IPS-18c (cell line): ENCODE measurements around the gene ARL6.

ENCODE experiments used
- H3K4me3 ChIP-seq: 2 replicates; pipeline ENCODE4 v1.7.0; 2013; ENCODE audit warnings: low read depth, mild to moderate bottlenecking, low read length, moderate library complexity; ENCODE audit not compliant: insufficient read depth
- H3K9me3 ChIP-seq: one replicate; pipeline ENCODE4 v1.6.1; 2013; ENCODE audit warnings: mild to moderate bottlenecking, low read length, moderate library complexity; ENCODE audit not compliant: control insufficient read depth, insufficient read depth

Gene ARL6

DNA sequence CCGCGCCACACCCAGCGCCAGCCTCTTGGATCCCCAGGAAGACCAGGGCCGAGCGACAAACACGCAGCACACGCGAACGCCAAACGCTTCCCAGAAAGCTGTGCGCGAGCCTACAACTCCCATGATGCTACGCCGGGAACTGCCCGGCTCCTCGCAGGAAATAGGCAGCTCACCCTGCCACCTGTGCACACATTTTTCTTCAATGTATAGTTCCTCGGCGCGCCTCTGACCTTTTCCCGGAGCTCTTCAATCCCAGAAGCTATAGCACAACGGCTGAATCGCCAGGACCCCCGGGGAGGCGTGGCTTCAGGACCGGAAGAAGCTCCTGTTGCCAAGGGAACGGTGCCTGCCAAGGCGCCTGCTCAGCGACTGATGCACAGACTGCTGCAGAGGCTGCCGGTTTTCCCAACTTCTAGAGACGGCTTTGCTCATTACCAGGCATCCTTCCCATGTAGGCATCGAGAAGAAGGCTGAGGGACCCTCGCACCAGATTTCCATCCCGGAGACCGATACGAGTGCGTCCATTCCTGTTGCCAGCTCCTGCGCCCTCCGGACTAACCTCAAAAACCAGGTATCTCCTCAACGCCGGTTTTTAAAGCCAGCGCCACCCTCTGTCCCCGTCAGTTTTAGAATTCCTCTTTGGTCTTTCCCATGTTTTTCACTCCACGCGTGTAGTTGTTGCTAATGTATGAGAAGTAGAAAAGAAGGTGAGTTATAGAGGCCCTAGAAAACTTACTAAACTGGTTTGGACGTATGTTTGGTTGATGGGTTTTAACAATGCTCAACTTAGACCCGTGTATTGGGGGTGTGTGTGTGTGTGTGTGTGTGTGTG lies at the start of gene ARL6:
ARL6 (plus strand) TSS at position 352 of the 832 bp plus-strand sequence. CDS start 3,350 bp downstream, outside the sequence.
- Histone ChIP-seq H3K4me3 (peak within 1 kb of the TSS; percentile 96), H3K9me3 (no peaks in the 10 kb centered on the region)

DNA sequence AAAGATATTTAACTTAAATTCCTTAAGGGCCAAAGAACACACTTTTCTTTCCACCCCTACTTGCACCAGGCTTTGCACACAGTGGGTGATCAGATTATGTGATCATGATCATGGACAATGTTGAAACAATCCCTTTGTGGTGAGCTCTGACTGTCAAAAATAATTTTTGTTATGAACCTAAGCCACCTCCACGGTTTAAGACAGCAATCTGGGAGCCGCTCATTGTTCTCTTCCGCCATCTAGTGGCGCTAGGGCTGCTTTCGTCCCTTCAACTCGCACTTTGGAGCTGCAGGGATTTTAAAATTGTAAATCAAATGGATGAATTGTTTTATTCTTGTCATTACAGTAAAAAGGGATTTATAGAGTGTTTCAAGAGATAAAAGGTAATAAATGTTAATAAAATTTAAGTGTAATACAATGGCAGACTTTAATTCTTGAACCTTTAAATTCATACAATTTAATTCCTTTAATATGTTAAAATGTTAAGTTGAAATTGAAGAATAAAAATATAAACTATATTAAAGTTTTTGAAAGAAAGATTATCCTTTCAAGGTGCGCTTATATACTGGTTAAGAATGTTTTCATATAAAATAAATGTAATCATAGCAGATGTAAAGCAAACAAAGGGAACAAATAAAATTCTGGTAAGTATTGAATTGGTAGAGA lies 45.3 kb upstream of the ARL6 start:
- Histone ChIP-seq H3K9me3 (no peaks in the 10 kb centered on the region), H3K4me3 (no peak overlapping the region)

DNA sequence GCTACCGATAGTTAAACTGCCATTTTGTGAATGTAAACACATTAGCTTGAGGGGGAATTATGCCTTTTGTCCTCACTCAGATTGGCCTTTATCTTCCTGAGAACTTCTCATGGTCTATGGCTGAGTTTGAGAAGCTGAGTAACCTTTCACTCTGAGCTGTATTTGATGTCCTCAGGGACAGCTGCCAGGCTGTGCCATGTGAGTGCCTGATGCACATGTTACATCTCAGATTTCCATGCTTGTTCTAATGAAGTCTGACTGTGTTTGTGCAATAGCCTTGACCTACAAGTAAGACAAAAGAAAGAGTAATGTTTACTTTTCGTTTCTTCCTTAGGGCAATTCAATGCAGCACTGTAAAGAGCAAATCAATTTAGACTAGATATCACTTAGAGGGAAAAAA lies 44.1 kb upstream of the ARL6 start:
- no peaks in the 10 kb centered on the region for H3K9me3 ChIP-seq
- H3K4me3 ChIP-seq, result no peak overlapping the region

- no peaks in the 10 kb centered on the region for H3K9me3 ChIP-seq
Measured at GRCh38 chr3:97721446-97721845, 43.1 kb upstream of the ARL6 start.

GRCh38 chr3:97736928-97737327 lies 27.6 kb upstream of the ARL6 start:
- no peaks in the 10 kb centered on the region for H3K9me3 ChIP-seq

More at GRCh38 chr3:97721446-97721845, 43.1 kb upstream of the ARL6 start:
- H3K4me3 ChIP-seq, result no peak overlapping the region; the same call in 1 of the 2 replicates

GRCh38 chr3:97738761-97739160 lies 25.8 kb upstream of the ARL6 start:
- no peak overlapping the region for H3K4me3 ChIP-seq
- H3K9me3 ChIP-seq, result no peaks in the 10 kb centered on the region

More at GRCh38 chr3:97736928-97737327, 27.6 kb upstream of the ARL6 start:
- no peak overlapping the region for H3K4me3 ChIP-seq

- Histone ChIP-seq H3K9me3 (no peaks in the 10 kb centered on the region), H3K4me3 (no peak overlapping the region)
Measured at GRCh38 chr3:97742036-97742435, 22.5 kb upstream of the ARL6 start.

DNA sequence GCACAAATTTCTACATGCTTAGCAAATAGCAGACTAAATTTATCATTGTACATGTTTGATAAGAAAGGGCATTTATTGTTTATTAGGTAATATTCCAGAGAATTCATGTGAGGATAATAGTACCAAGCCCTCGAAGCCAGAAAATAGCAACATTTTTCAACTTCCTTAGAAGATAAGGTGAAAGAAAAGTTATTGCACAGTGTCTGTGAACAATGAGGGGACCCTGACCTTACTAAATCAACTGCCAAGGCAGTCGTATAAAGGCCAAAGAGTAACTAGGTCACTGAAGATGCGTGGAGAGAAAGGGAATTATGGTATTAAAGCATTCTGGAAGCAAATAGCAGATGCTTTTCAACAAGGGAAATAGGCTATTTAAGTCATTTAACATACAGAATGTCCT lies 20.3 kb upstream of the ARL6 start:
- no peak overlapping the region for H3K4me3 ChIP-seq
- H3K9me3 ChIP-seq, result no peaks in the 10 kb centered on the region

DNA sequence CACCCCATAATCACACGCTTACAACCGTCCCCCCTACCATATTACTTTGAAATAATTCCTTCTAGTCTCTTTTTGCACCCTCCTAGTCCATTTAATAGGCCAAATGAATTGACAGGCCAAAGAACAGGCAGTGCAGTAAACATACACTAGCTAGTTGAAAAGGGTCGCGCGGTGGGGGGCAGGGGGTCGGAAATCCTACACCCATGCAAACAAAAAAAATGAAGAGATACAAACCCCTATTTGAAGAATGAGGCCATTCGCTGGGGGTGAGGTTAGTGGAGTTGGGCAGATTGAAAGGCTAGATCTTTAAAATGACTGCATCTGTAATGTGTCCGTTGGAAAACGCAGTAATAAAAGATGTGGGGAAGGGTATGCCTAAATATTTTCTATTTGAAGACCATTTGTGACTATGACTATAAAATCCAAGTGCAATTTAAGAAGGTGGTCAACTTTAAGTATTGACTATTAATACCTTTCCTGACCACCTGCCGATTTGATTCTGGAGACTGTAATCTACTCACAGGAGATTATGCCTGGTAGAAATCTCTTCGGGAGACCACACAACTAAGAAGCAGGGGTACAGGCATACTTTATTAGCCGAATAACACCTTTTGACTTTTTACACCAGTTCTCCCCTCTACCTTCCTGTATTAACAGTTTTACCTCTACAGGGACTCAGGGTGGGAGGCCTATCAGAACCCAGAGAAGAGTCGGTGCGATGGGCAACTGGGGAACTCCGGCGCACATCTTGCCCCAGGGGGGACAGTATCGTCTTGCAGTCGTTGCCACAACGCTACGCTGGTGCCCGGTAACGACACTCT lies 762 bp upstream of the ARL6 start:
- Histone ChIP-seq H3K4me3 (peak overlapping the region; percentile 96), H3K9me3 (no peaks in the 10 kb centered on the region)

DNA sequence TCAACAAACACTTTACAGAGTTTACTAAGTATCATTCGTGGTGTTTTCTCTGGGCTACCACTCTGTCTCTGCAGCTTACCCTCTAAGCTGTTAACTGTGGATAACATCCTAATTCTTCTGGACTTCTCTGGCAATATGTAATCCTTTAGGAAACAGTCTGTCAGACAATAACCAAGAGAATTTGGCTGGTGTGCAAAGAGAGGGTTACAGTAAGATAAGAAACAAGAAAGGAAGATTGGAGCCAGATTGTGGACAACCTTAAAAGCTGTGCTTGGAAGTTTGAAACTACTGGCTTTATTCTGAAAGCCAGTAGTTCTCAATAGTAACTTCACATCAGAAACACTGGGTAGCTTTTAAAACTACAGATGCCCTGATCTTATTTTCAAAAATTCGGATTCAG lies 778 bp downstream of the ARL6 start:
- Histone ChIP-seq H3K4me3 (peak overlapping the region; percentile 96; the same call in 1 of the 2 replicates), H3K9me3 (no peaks in the 10 kb centered on the region)

- Histone ChIP-seq H3K4me3 (no peak overlapping the region), H3K9me3 (no peaks in the 10 kb centered on the region)
Measured at GRCh38 chr3:97772926-97773325, 8.4 kb downstream of the ARL6 start.

GRCh38 chr3:97778152-97778551 lies 13.6 kb downstream of the ARL6 start:
- Histone ChIP-seq H3K4me3 (no peak overlapping the region), H3K9me3 (no peaks in the 10 kb centered on the region)

DNA sequence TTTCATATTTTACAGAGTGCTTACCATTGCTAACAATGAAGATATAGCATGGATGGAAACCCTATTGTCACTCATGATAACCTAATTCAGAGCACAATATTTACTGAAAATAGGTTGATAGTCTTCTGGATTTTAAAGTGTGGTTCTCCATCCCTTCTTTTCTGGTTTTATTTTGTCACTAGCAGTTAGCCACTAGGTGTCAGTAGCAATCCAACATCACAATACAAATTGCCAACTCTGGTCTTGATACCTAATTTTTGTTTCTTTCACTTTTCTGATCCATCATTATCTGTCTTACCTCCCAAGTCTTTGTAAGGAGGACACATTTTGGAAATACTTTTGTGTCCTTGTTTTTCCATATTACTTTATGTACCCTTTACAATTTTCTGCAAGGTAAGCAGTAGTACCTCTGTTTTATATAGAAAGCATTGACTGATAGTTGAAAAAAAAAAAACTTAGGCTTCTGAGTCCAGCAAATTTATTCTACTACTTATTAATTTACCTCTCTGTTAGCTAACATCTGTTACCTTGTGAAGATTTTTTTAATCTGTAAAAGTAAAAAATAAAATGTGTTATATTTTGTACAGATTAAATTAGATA lies 29.0 kb downstream of the ARL6 start:
- no peak overlapping the region for H3K4me3 ChIP-seq
- no peaks in the 10 kb centered on the region for H3K9me3 ChIP-seq

DNA sequence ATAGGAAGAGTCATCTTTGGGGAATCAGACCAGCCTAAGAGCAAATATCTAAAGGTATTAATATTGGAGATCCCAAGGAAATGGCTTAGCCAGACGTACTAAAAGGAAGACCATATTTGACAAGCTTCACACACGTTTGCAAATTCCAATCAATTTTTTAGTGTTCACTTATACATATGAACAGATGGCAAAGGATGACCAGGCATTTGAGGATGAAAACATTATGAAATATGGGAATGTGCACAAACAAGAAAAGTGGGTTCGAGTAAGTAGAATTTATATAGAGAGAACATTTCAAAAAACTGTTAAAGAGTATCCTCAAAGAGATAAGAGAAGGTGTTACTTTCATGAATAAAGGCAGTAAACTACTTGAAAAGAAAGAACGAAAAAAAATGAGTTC lies 31.4 kb downstream of the ARL6 start:
- no peaks in the 10 kb centered on the region for H3K9me3 ChIP-seq
- H3K4me3 ChIP-seq, result no peak overlapping the region

GRCh38 chr3:97804471-97804870 lies 39.9 kb downstream of the ARL6 start:
- H3K4me3 ChIP-seq, result no peak overlapping the region
- H3K9me3 ChIP-seq, result no peaks in the 10 kb centered on the region

DNA sequence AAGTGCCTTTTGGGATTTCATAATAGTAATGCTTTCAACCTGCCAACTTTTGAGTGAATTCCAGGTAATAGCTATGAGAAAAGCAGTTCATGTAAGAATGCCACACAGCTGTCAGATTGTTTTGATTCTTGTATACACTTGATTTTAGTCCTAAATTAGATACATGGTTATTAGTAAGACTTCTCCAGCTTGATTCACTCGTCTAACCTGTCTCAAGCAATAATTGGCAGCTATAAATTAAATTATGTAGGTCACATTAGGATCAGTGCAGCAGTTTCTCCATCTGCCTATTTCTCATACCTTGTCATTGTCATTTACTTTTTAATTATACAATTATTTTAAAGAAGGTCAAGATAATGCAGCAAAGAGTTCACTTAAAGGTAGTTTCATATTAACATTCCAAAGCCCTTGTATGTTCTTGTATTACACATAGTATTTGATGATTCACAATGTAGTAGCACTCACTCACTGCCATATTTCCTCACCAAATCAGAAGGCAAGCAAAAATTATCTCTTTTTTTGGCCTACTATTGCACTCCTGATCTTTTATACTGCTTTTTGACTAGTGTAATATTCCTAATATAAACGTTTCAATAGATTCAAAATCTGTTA lies 46.3 kb downstream of the ARL6 start:
- no peak overlapping the region for H3K4me3 ChIP-seq

More for the DNA sequence above, 46.3 kb downstream of the ARL6 start:
- H3K9me3 ChIP-seq, result no peaks in the 10 kb centered on the region
